HG02840 (cell line): ENCODE measurements around the gene MIAT.

Experiments used
- ATAC-seq: cut with Tn5 transposase; IDR thresholded peaks from one replicate; pipeline ENCODE4 v1.9.1; 2021; ENCODE audit warnings: mild to moderate bottlenecking, moderate library complexity, moderate number of reproducible peaks; ENCODE audit not compliant: unreplicated experiment, low FRiP score

The MIAT gene

GRCh38 chr22:26718905-26719304 is 61.5 kb downstream of the MIAT start:
- ATAC-seq = no peak

GRCh38 chr22:26722159-26722558 is 64.8 kb downstream of the MIAT start:
- no peak for ATAC-seq

DNA sequence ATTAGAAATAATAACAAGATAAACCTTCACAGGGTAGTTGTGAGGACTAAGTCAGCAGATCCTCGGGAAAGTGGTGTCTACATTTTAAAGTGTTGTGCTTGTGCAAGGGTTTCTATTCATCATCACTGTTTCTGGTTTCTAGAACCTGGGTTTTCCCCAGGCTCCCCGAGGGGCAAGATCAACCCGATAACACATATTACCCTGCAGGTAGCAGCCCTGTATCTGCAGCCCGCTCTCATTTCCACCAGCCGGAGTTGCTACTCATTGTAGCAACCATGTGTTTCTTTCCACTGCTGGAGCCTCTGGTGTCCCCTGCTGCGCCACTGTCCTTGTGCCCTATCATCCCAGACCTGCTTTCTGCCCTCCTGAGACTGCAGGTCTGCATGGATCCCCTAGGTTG is 67.0 kb downstream of the MIAT start:
- ATAC-seq = no peak

DNA sequence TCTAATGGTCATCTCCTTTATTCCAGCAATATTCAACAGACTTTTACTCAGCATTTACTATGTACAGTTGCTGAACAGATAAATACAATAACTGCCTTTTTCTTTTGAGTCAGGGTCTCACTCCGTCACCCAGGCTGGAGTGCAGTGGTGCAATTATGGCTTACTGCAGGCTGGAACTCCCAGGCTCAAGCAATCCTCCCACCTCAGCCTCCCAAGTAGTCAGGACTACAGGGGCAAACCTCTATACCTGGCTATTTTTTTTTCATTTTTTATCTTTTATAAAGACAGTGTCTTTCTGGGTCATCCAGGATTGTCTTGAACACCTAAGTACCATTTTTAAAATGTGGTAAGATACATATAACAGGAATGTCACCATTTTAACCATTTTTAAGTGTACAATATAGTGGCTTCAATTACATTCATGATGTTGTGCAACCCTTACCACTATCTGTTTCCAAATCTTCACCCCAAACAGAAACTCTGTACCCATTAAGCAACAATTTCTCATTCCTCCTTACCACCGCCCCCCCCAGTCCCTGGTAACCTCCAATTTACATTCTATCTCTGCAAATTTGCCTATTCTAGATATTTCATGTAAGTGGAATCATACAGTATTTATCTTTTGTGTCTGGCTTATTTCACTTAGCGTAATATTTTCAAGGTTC is 67.8 kb downstream of the MIAT start:
- no peak for ATAC-seq
